GM21423 (cell line): ENCODE data around the gene FLT4.

Experiments used
- ATAC-seq: cut with Tn5 transposase; IDR thresholded peaks from one replicate; pipeline ENCODE4 v1.9.1; 2021; ENCODE audit warnings: mild to moderate bottlenecking, moderate library complexity; ENCODE audit not compliant: unreplicated experiment

FLT4 gene

GRCh38 chr5:180594311-180595045 is 54.9 kb downstream of the FLT4 start:
- ATAC-seq = no peak

GRCh38 chr5:180593446-180594206 is 55.8 kb downstream of the FLT4 start:
- ATAC-seq = no peak

GRCh38 chr5:180592176-180592575 is 57.2 kb downstream of the FLT4 start:
- ATAC-seq = no peak

GRCh38 chr5:180591311-180591887 is 58.0 kb downstream of the FLT4 start, which contains the start of gene SCGB3A1:
Gene SCGB3A1, minus strand, starts transcription at chr5:180591499. Its CDS starts 37 bp downstream, at chr5:180591462.
- ATAC-seq = no peak

- no peak for ATAC-seq
Measured at GRCh38 chr5:180590543-180591310, 58.7 kb downstream of the FLT4 start.

GRCh38 chr5:180589771-180590542 is 59.4 kb downstream of the FLT4 start:
- ATAC-seq = no peak

GRCh38 chr5:180586870-180587269 is 62.5 kb downstream of the FLT4 start:
- ATAC-seq = no peak

- ATAC-seq = no peak
Measured at GRCh38 chr5:180586204-180586603, 63.2 kb downstream of the FLT4 start.

GRCh38 chr5:180583738-180584137 is 65.7 kb downstream of the FLT4 start:
- ATAC-seq = no peak

- ATAC-seq = no peak
Measured at GRCh38 chr5:180580681-180581080, 68.7 kb downstream of the FLT4 start.

- ATAC-seq = no peak
Measured at GRCh38 chr5:180575571-180575970, 73.8 kb downstream of the FLT4 start.

- ATAC-seq = no peak
Measured at GRCh38 chr5:180568914-180569313, 80.5 kb downstream of the FLT4 start.

GRCh38 chr5:180563994-180564393 is 85.4 kb downstream of the FLT4 start:
- no peak for ATAC-seq

- ATAC-seq = no peak
Measured at GRCh38 chr5:180558232-180558631, 91.2 kb downstream of the FLT4 start.

- no peak for ATAC-seq
Measured at GRCh38 chr5:180557217-180557809, 92.1 kb downstream of the FLT4 start.

- no peak for ATAC-seq
Measured at GRCh38 chr5:180555168-180555921, 94.1 kb downstream of the FLT4 start.

- no peak for ATAC-seq
Measured at GRCh38 chr5:180553530-180553929, 95.9 kb downstream of the FLT4 start.
